ENCODE results near the gene MAMDC4. TPM values are rescaled to one million over a fixed set of nuclear protein-coding genes. Genes with fewer than 3 reads are reported as not detected.

MAMDC4 gene
- total and polyA plus RNA-seq, 2 of the 8 experiments (the other 6 are each of a cell fraction or from before 2014, with no cell fraction given) = 3.1 to 4.5 TPM

DNA sequence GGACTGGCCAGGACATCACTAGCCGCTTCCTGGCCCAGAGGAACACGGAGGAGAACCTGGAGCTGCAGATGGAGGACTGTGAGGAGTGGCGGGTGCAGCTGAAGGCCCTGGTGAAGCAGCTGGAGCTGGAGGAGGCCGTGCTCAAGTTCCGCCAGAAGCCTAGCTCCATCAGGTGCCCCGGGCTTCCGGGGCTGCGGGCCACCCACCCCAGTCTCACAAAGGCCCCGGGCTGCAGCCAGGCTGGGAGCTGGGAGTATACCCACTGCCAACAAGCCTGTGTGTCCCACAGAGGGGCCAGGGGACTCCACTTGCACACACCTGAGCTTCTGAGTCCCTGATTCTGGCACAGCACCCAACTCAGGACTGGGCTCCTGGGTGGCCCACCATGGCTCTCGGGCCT lies 46.1 kb upstream of the MAMDC4 start:
- Histone ChIP-seq H3K23ac (ENCODE audit: insufficient read length) (no peak overlapping the region), H3K4me3 (ENCODE audit: extremely low read depth in 1 of 4, insufficient read depth in 2 of 4, low read depth in 3 of 4, low read length in 4 of 4) (no peak overlapping the region), H2BK120ac (replicated peaks; ENCODE audit: low read depth, low read length) (no peak overlapping the region), H3K79me1 (ENCODE audit: low read depth, low read length) (peaks cover 2% of the 10 kb centered on the region), H4K91ac (replicated peaks; ENCODE audit: insufficient read length, low read length) (no peak overlapping the region), H4K5ac (ENCODE audit: insufficient read length, low read depth, low read length) (no peak overlapping the region), H2BK20ac (ENCODE audit: low read length) (no peak overlapping the region), H3K27me3 (replicated peaks in 1 of 4; ENCODE audit: control insufficient read depth in 3 of 4, extremely low read depth in 1 of 4, insufficient read depth in 3 of 4, low read length in 3 of 4) (peaks cover 0 to 17% (median 8%) of the 10 kb centered on the region in 4 experiments; a peak in 3 of 7 replicates), H3K23me2 (ENCODE audit: low read depth, low read length) (peaks cover 9% of the 10 kb centered on the region; the same call in 1 of the 2 replicates), H3K4me2 (ENCODE audit: insufficient read depth in 1 of 2, low read depth in 2 of 2, low read length in 2 of 2) (no peak overlapping the region; a peak in 1 of 4 replicates), H2BK12ac (ENCODE audit: low read depth, low read length) (no peak overlapping the region), H3K9me3 (ENCODE audit: insufficient read depth in 2 of 2, low read depth in 1 of 2, low read length in 1 of 2) (no peaks in the 10 kb centered on the region), H3K36me3 (ENCODE audit: control insufficient read depth in 2 of 4, insufficient read depth in 4 of 4, low read length in 3 of 4) (peaks cover 0 to 10% (median 1%) of the 10 kb centered on the region in 4 experiments; a peak in 3 of 8 replicates), H2AFZ (ENCODE audit: low read length) (no peak overlapping the region), H4K8ac (ENCODE audit: extremely low read depth, insufficient read depth, low read length) (no peak overlapping the region; the same call in 1 of the 2 replicates), H3K9ac (replicated peaks in 1 of 4; ENCODE audit: extremely low read depth in 1 of 4, low read depth in 3 of 4, low read length in 3 of 4) (no peak overlapping the region), H3K79me2 (ENCODE audit: control insufficient read depth in 1 of 2, insufficient read depth in 2 of 2, low read length in 2 of 2) (peaks cover 5 to 27% of the 10 kb centered on the region in 2 experiments), H3K4me1 (replicated peaks in 1 of 4; ENCODE audit: control insufficient read depth in 3 of 4, insufficient read depth in 4 of 4, low read length in 3 of 4) (peaks cover 0 to 13% (median 7%) of the 10 kb centered on the region in 4 experiments; a peak in 6 of 7 replicates), H2BK5ac (ENCODE audit: low read depth, low read length) (no peak overlapping the region), H3K4ac (replicated peaks; ENCODE audit: insufficient read length, low read depth, low read length) (no peak overlapping the region), H4K20me1 (replicated peaks in 1 of 2; ENCODE audit: control insufficient read depth in 1 of 2, insufficient read depth in 2 of 2, low read length in 2 of 2) (peaks cover 5 to 12% of the 10 kb centered on the region in 2 experiments), H2AK5ac (ENCODE audit: low read depth, low read length) (no peak overlapping the region), H3K18ac (ENCODE audit: extremely low read depth, low read length) (no peak overlapping the region), H3K27ac (ENCODE audit: low read depth, low read length) (no peak overlapping the region), H3K56ac (replicated peaks; ENCODE audit: insufficient read length, low read depth, low read length) (no peak overlapping the region), H2BK15ac (ENCODE audit: low read length) (no peak overlapping the region), H3K14ac (ENCODE audit: insufficient read length) (no peak overlapping the region)
- DNase-seq (ENCODE audit: low read depth in 1 of 2, low spot score in 2 of 2) = no peak
- WGBS, 2 experiments (ENCODE audit: extremely low coverage in 1 of 2, insufficient coverage in 1 of 2, insufficient read length in 1 of 2, insufficient replicate concordance in 2 of 2, low coverage in 1 of 2, low lambda C conversion rate in 2 of 2, missing lambda C conversion rate in 1 of 2) = 92% methylated on average over 9 of the region's 10 CpGs; no CpG with 5 or more reads in 1 of the 2 experiments
- CTCF ChIA-PET (ENCODE audit: partially characterized antibody) = interaction anchor here (0.7 to 2.3 kb wide), 7 partner anchors 8 to 223 kb away, joined by 3 to 10 read pairs (median 4); partner anchors contain the start of genes AJM1 and CCDC183
- FAIRE-seq = no peak
- POLR2A ChIA-PET (ENCODE audit: partially characterized antibody) = interaction anchor here (1.3 to 7.8 kb wide), 5 partner anchors 14 to 79 kb away, joined by 3 to 96 read pairs (median 6); partner anchors contain the start of gene AJM1
- no peak for TF ChIP-seq MAX (IDR thresholded peaks at IDR 0.05)
- no peak for TF ChIP-seq TBP (IDR thresholded peaks at IDR 0.05; ENCODE audit: low read depth, low read length)
- no peak for TF ChIP-seq RBBP5 (IDR thresholded peaks at IDR 0.05; ENCODE audit: borderline replicate concordance, low read depth, low read length)
- TF ChIP-seq BACH1 (IDR thresholded peaks at IDR 0.05; ENCODE audit: low read length) = no peak
- TF ChIP-seq, protein P1, sequence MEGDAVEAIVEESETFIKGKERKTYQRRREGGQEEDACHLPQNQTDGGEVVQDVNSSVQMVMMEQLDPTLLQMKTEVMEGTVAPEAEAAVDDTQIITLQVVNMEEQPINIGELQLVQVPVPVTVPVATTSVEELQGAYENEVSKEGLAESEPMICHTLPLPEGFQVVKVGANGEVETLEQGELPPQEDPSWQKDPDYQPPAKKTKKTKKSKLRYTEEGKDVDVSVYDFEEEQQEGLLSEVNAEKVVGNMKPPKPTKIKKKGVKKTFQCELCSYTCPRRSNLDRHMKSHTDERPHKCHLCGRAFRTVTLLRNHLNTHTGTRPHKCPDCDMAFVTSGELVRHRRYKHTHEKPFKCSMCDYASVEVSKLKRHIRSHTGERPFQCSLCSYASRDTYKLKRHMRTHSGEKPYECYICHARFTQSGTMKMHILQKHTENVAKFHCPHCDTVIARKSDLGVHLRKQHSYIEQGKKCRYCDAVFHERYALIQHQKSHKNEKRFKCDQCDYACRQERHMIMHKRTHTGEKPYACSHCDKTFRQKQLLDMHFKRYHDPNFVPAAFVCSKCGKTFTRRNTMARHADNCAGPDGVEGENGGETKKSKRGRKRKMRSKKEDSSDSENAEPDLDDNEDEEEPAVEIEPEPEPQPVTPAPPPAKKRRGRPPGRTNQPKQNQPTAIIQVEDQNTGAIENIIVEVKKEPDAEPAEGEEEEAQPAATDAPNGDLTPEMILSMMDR (IDR thresholded peaks at IDR 0.05; ENCODE audit: control extremely low read depth in 1 of 3, insufficient read depth in 1 of 3, low read depth in 1 of 3, low read length in 3 of 3) = no peak
- no peak for TF ChIP-seq E2F6 (IDR thresholded peaks at IDR 0.05)
- TF ChIP-seq PHF8 (conservative IDR thresholded peaks at IDR 0.05; ENCODE audit: low read depth, low read length) = no peak
- no peak for TF ChIP-seq SUZ12 (IDR thresholded peaks at IDR 0.05; ENCODE audit: low read length)
- no peak for TF ChIP-seq KDM4A (IDR thresholded peaks at IDR 0.05; ENCODE audit: low read depth, low read length, severe bottlenecking)

Data from H1 (cell line).